GM12878 (cell line): ENCODE measurements around the gene AP2A2.

Experiments used
- BHLHE40 ChIP-seq, 2 experiments: fragments of 450-650 bp in 1 of 2; IDR thresholded peaks; 2 replicates each; pipeline ENCODE4 v1.6.1; 2011 to 2017; ENCODE audit warnings: low read depth in 2 of 2, borderline replicate concordance in 1 of 2, improper control_type of control experiment in 1 of 2, low read length in 1 of 2, mild to moderate bottlenecking in 1 of 2
- SRF ChIP-seq, 2 experiments: IDR thresholded peaks; 2 replicates each; pipeline ENCODE4 v1.6.1; 2011; ENCODE audit warnings: low read depth in 2 of 2, low read length in 2 of 2, mild to moderate bottlenecking in 1 of 2, moderate library complexity in 1 of 2
- TF ChIP-seq, protein P1 (sequence below), 3 experiments: IDR thresholded peaks in 2 of 3; conservative IDR thresholded peaks in 1 of 3; 2 replicates each; pipeline ENCODE4 v1.5.1; 2011; ENCODE audit warnings: low read depth in 3 of 3, low read length in 3 of 3, mild to moderate bottlenecking in 3 of 3, control low read depth in 2 of 3, moderate library complexity in 2 of 3, inconsistent platforms in 1 of 3, mixed read lengths in 1 of 3; ENCODE audit not compliant: control insufficient read depth in 2 of 3, insufficient read depth in 1 of 3; ENCODE audit errors: extremely low read depth in 1 of 3

DNA sequence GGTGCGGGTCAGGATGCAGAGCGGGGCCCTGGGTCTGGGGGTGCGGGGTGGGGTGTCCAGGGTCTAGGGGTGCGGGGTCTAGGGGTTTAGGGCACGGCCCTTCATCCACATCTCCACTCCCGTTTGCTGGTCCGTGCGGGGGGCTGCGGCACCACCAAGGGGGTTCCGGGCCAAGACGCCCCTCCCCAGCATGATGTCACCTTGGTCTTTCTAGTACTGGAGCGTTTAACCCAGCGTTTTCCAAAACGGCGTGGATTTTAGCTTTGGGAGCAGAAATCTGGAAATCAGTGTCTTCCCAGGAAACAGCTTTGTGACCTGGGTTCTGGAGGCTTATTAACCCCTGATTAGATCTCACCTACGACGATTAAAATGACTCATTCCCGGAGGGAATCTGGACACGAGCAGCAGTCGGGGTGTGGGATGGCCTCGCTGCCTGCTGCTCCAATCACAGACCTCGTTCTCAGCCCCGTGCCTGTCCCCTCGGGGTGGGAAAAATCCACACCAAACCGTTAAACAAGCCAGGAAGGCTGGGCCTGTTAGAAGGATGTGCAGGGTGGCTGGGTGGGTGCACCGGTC is 759 bp downstream of the AP2A2 start:
- no peak for TF ChIP-seq SRF (IDR thresholded peaks at IDR 0.05; ENCODE audit: low read depth in 2 of 2, low read length in 2 of 2)
- TF ChIP-seq, protein P1, sequence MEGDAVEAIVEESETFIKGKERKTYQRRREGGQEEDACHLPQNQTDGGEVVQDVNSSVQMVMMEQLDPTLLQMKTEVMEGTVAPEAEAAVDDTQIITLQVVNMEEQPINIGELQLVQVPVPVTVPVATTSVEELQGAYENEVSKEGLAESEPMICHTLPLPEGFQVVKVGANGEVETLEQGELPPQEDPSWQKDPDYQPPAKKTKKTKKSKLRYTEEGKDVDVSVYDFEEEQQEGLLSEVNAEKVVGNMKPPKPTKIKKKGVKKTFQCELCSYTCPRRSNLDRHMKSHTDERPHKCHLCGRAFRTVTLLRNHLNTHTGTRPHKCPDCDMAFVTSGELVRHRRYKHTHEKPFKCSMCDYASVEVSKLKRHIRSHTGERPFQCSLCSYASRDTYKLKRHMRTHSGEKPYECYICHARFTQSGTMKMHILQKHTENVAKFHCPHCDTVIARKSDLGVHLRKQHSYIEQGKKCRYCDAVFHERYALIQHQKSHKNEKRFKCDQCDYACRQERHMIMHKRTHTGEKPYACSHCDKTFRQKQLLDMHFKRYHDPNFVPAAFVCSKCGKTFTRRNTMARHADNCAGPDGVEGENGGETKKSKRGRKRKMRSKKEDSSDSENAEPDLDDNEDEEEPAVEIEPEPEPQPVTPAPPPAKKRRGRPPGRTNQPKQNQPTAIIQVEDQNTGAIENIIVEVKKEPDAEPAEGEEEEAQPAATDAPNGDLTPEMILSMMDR (IDR thresholded peaks at IDR 0.05 in 2 of 3, conservative IDR thresholded peaks at IDR 0.05 in 1 of 3; ENCODE audit: control insufficient read depth in 2 of 3, extremely low read depth in 1 of 3, insufficient read depth in 1 of 3, low read depth in 3 of 3, low read length in 3 of 3) = no peak
- no peak for TF ChIP-seq BHLHE40 (IDR thresholded peaks at IDR 0.05; ENCODE audit: borderline replicate concordance in 1 of 2, low read depth in 2 of 2, low read length in 1 of 2)
